ENCODE results near the gene METRNL. TPM values are rescaled to one million over a fixed set of nuclear protein-coding genes. Genes with fewer than 3 reads are reported as not detected.

The METRNL gene
- total and polyA plus RNA-seq, 4 donors = 0.67 to 9.0 (median 8.6) TPM

- peaks cover 0 to 3% (median 2%) of the 10 kb centered on the region in 4 donors for H3K4me1 ChIP-seq (ENCODE audit: control insufficient read depth in 4 of 4, insufficient read depth in 4 of 4, low read length in 3 of 4)
- H3K4me3 ChIP-seq (ENCODE audit: low read depth in 1 of 3, low read length in 3 of 3) = no peak overlapping the region
- H3K27me3 ChIP-seq (ENCODE audit: control insufficient read depth in 4 of 4, insufficient read depth in 4 of 4, low read length in 3 of 4) = peaks cover 0 to 3% (median 1%) of the 10 kb centered on the region in 4 donors
- H3K9ac ChIP-seq (ENCODE audit: low read depth in 1 of 2, low read length in 2 of 2) = no peak overlapping the region
- 50% methylated on average over 12 of the region's 12 CpGs for WGBS
- no peaks in the 10 kb centered on the region for H3K36me3 ChIP-seq (ENCODE audit: control insufficient read depth in 4 of 4, insufficient read depth in 3 of 4, low read depth in 1 of 4, low read length in 3 of 4)
- no peaks in the 10 kb centered on the region for H3K9me3 ChIP-seq (ENCODE audit: control insufficient read depth in 4 of 4, low read length in 3 of 4)
- DNase-seq (ENCODE audit: low spot score) = no peak
- no peak overlapping the region for H3K27ac ChIP-seq (ENCODE audit: low read depth in 1 of 2, low read length in 2 of 2)
- TF ChIP-seq FOXA2 (IDR thresholded peaks at IDR 0.05) = no peak
- TF ChIP-seq MAX (IDR thresholded peaks at IDR 0.05) = no peak
- TF ChIP-seq FOXA1 (IDR thresholded peaks at IDR 0.05) = no peak
- TF ChIP-seq YY1 (IDR thresholded peaks at IDR 0.05) = no peak
- TF ChIP-seq TAF1 (conservative IDR thresholded peaks at IDR 0.05) = no peak
- TF ChIP-seq ZBTB33 (IDR thresholded peaks at IDR 0.05) = no peak
- no peak for TF ChIP-seq NR2F2 (IDR thresholded peaks at IDR 0.05)
- no peak for TF ChIP-seq RXRA (IDR thresholded peaks at IDR 0.05)
- TF ChIP-seq HNF4G (IDR thresholded peaks at IDR 0.05) = no peak
- no peak for TF ChIP-seq SP1 (IDR thresholded peaks at IDR 0.05)
- no peak for TF ChIP-seq ATF3 (IDR thresholded peaks at IDR 0.05)
- no peak for TF ChIP-seq EGR1 (IDR thresholded peaks at IDR 0.05; ENCODE audit: low read depth in 2 of 2)
- no peak for TF ChIP-seq RAD21 (IDR thresholded peaks at IDR 0.05)
- TF ChIP-seq JUND (IDR thresholded peaks at IDR 0.05) = no peak
- no peak for TF ChIP-seq REST (IDR thresholded peaks at IDR 0.05)
- no peak for TF ChIP-seq CTCF (IDR thresholded peaks at IDR 0.05; ENCODE audit: low read depth, low read length, missing input control)
- TF ChIP-seq GABPA (IDR thresholded peaks at IDR 0.05 in 1 of 2, conservative IDR thresholded peaks at IDR 0.05 in 1 of 2) = no peak
- no peak for TF ChIP-seq HNF4A (conservative IDR thresholded peaks at IDR 0.05)
Measured at GRCh38 chr17:83099086-83099555, 19.7 kb downstream of the METRNL start.
